HL-60 (cell line): ENCODE data around the gene CNTNAP2.

ENCODE experiments used
- GABPA ChIP-seq: IDR thresholded peaks from 2 replicates; pipeline ENCODE4 v1.6.1; 2012; ENCODE audit warnings: low read depth
- TF ChIP-seq, protein P1 (sequence below): IDR thresholded peaks from one replicate; pipeline ENCODE4 v1.5.1; 2011; ENCODE audit warnings: low read length, control low read depth, inconsistent platforms; ENCODE audit not compliant: insufficient read depth

DNA sequence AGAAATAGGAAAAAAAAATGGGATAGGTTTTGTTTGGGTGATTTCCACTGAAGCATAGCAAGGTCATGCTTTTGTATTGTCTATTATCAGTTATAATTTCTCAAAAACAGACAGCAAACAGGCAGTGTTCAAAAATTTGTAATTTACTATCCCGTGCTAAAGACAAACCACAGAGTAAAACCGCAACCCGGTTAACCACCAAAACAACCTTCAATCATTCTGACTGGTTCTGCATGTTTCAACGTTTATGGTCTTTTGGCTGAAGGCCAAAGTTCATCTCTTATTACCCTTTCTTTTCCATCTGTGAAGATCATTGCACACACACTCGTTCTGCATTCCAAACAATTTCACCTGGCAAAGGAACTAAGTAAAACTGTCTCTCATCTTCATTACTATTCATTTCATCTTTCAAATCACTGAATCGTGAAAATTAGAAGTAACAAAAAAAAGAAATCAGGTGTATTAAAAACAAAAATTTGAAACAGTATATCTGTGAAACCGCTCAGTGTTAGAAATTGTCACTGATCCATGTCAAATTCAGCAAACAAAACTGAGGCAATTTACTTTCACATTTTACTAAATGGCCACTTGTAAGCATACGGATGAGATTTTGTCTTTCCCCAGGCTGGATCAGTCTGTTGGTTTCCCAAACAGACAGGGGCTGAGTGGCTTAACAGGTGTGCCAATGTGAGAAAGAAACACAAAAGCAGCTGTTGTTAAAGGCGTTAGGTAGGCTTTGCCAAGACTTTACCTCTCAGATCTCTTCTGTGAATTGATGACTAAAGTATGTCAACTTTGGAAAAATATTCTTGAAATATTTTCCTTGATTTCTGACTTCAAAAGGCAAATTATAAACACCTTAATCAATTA lies 539.6 kb downstream of the CNTNAP2 start:
- TF ChIP-seq, protein P1, sequence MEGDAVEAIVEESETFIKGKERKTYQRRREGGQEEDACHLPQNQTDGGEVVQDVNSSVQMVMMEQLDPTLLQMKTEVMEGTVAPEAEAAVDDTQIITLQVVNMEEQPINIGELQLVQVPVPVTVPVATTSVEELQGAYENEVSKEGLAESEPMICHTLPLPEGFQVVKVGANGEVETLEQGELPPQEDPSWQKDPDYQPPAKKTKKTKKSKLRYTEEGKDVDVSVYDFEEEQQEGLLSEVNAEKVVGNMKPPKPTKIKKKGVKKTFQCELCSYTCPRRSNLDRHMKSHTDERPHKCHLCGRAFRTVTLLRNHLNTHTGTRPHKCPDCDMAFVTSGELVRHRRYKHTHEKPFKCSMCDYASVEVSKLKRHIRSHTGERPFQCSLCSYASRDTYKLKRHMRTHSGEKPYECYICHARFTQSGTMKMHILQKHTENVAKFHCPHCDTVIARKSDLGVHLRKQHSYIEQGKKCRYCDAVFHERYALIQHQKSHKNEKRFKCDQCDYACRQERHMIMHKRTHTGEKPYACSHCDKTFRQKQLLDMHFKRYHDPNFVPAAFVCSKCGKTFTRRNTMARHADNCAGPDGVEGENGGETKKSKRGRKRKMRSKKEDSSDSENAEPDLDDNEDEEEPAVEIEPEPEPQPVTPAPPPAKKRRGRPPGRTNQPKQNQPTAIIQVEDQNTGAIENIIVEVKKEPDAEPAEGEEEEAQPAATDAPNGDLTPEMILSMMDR, result no peak
- no peak for TF ChIP-seq GABPA
